ENCODE measurements around the gene KIF19. TPM values are rescaled to one million over a fixed set of nuclear protein-coding genes. Genes with fewer than 3 reads are reported as not detected.

The KIF19 gene
- total and polyA plus RNA-seq, 2 of the 4 experiments (the other 2 are of a cell fraction) = not detected

DNA sequence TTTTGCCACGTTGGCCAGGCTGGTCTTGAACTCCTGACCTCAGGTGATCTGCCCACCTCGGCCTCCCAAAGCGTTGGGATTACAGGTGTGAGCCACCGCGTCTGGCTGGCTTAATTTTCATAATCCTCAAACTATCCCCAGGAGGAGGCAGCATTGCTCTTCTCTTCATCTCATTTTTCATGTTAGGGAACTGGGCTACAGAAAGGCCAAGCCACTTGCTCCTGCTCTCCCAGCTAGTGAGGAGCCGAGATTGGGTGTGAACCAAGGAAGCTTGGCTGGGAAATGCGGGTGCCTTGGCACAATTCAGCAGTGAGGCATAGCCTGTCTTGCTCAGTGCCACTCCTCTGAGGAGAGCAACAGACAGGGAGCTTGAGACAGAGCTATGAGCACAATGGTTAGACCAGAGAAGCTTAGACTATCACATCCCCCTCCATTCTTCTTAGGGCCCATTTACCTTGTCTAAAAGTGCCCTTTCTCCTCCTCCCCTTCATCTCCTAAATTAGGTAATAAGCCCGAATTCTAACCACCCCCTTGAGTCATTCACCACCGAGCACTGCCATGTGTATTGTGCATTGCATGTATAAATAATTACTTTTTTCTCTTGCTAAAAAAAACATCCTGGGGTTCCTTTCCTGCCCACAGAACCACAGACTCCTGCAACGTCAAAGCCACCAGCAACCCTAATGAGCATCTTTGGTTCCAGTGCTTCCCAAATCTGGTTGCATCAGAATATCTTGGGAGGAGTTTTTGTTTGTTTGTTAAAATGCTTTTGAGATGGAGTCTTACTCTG, 20.0 kb upstream of the KIF19 start:
- no TSS peak for BruUV-seq (replicated peaks)

More for the DNA sequence above, 20.0 kb upstream of the KIF19 start:
- ChIA-PET POLR2A (ENCODE audit: unreplicated experiment) (no interaction called here), CTCF (no interaction called here)
- no peaks in the 10 kb centered on the region for H4K20me1 ChIP-seq (ENCODE audit: insufficient read depth, low read length)
- 60% methylated on average over 1 of the region's 10 CpGs; no CpG with 5 or more reads in 1 of the 2 experiments for WGBS, 2 experiments (ENCODE audit: extremely low coverage in 2 of 2, insufficient read length in 1 of 2)
- H3K14ac ChIP-seq (replicated peaks; ENCODE audit: low read depth, low read length) = no peak overlapping the region
- no peaks in the 10 kb centered on the region for H3K9me1 ChIP-seq (ENCODE audit: insufficient read depth, low read length)
- no peak overlapping the region for H3K18ac ChIP-seq (ENCODE audit: low read depth, low read length)
- no peak overlapping the region for H2BK120ac ChIP-seq (ENCODE audit: low read depth, low read length)
- H2AK9ac ChIP-seq (replicated peaks; ENCODE audit: low read depth, low read length, poor library complexity) = no peak overlapping the region
- no peak overlapping the region for H3K4me3 ChIP-seq (ENCODE audit: insufficient read depth, low read depth, low read length)
- no peak overlapping the region for H3K23ac ChIP-seq (ENCODE audit: low read depth, low read length)
- H3K9me3 ChIP-seq (ENCODE audit: control insufficient read depth, insufficient read depth, low read length) = peaks cover 8% of the 10 kb centered on the region
- H3K27me3 ChIP-seq (ENCODE audit: control insufficient read depth, insufficient read depth, low read length) = no peaks in the 10 kb centered on the region
- no peak overlapping the region for H3K4me2 ChIP-seq (ENCODE audit: low read depth, low read length)
- no peak overlapping the region for H2BK5ac ChIP-seq (ENCODE audit: low read depth, low read length, poor library complexity, severe bottlenecking)
- no peak overlapping the region for H2BK15ac ChIP-seq (ENCODE audit: low read depth, low read length)
- intact Hi-C loops (cut with micrococcal nuclease) = no loop called here
- H4K5ac ChIP-seq (ENCODE audit: low read depth, low read length) = no peak overlapping the region
- no peak overlapping the region for H3K9ac ChIP-seq (ENCODE audit: low read depth, low read length)
- H3K79me1 ChIP-seq (ENCODE audit: low read depth in 1 of 2, low read length in 2 of 2) = no peaks in the 10 kb centered on the region
- DNase-seq (no peak), ATAC-seq (ENCODE audit: low read depth) (no peak)
- no peak overlapping the region for H4K8ac ChIP-seq (ENCODE audit: low read depth in 2 of 2, low read length in 2 of 2)
- no peak overlapping the region for H3K4ac ChIP-seq (ENCODE audit: low read depth, low read length)
- no peak overlapping the region for H4K91ac ChIP-seq (ENCODE audit: insufficient read depth, low read depth, low read length)
- no peak overlapping the region for H2AFZ ChIP-seq (replicated peaks; ENCODE audit: low read length, poor library complexity)
- H3K36me3 ChIP-seq (ENCODE audit: control insufficient read depth, insufficient read depth, low read length) = no peaks in the 10 kb centered on the region
- dilution Hi-C loops (cut with HindIII; ENCODE audit: low sequenced_read_pairs, unreplicated experiment) = no loop called here
- no peak for TF ChIP-seq RFX5 (IDR thresholded peaks at IDR 0.05; ENCODE audit: low read depth, low read length)
- no peak for TF ChIP-seq MAZ (IDR thresholded peaks at IDR 0.05; ENCODE audit: borderline replicate concordance, low read depth, low read length)
- no peak for TF ChIP-seq CHD1 (IDR thresholded peaks at IDR 0.05; ENCODE audit: low read depth, low read length)
- no peak for TF ChIP-seq CEBPB (IDR thresholded peaks at IDR 0.05; ENCODE audit: low read depth, low read length)
- TF ChIP-seq, protein P1, sequence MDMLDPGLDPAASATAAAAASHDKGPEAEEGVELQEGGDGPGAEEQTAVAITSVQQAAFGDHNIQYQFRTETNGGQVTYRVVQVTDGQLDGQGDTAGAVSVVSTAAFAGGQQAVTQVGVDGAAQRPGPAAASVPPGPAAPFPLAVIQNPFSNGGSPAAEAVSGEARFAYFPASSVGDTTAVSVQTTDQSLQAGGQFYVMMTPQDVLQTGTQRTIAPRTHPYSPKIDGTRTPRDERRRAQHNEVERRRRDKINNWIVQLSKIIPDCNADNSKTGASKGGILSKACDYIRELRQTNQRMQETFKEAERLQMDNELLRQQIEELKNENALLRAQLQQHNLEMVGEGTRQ (IDR thresholded peaks at IDR 0.05; ENCODE audit: low read depth, low read length) = no peak
- no peak for TF ChIP-seq BHLHE40 (IDR thresholded peaks at IDR 0.05; ENCODE audit: low read depth, low read length)
- no peak for TF ChIP-seq MAFK (IDR thresholded peaks at IDR 0.05; ENCODE audit: low read depth, low read length)
- TF ChIP-seq RAD21 (IDR thresholded peaks at IDR 0.05; ENCODE audit: low read length) = no peak
- no peak for TF ChIP-seq POLR2A (IDR thresholded peaks at IDR 0.05; ENCODE audit: low read depth, low read length)
- TF ChIP-seq, protein P2, sequence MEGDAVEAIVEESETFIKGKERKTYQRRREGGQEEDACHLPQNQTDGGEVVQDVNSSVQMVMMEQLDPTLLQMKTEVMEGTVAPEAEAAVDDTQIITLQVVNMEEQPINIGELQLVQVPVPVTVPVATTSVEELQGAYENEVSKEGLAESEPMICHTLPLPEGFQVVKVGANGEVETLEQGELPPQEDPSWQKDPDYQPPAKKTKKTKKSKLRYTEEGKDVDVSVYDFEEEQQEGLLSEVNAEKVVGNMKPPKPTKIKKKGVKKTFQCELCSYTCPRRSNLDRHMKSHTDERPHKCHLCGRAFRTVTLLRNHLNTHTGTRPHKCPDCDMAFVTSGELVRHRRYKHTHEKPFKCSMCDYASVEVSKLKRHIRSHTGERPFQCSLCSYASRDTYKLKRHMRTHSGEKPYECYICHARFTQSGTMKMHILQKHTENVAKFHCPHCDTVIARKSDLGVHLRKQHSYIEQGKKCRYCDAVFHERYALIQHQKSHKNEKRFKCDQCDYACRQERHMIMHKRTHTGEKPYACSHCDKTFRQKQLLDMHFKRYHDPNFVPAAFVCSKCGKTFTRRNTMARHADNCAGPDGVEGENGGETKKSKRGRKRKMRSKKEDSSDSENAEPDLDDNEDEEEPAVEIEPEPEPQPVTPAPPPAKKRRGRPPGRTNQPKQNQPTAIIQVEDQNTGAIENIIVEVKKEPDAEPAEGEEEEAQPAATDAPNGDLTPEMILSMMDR (conservative IDR thresholded peaks at IDR 0.05; ENCODE audit: low read depth, low read length) = no peak
- TF ChIP-seq FOS (IDR thresholded peaks at IDR 0.05; ENCODE audit: low read depth, low read length) = no peak
- TF ChIP-seq, protein P3, sequence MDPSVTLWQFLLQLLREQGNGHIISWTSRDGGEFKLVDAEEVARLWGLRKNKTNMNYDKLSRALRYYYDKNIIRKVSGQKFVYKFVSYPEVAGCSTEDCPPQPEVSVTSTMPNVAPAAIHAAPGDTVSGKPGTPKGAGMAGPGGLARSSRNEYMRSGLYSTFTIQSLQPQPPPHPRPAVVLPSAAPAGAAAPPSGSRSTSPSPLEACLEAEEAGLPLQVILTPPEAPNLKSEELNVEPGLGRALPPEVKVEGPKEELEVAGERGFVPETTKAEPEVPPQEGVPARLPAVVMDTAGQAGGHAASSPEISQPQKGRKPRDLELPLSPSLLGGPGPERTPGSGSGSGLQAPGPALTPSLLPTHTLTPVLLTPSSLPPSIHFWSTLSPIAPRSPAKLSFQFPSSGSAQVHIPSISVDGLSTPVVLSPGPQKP (IDR thresholded peaks at IDR 0.05; ENCODE audit: borderline replicate concordance, low read depth, low read length) = no peak
- no peak for TF ChIP-seq NFE2L2 (IDR thresholded peaks at IDR 0.05; ENCODE audit: low read depth, low read length)
- TF ChIP-seq MXI1 (IDR thresholded peaks at IDR 0.05; ENCODE audit: borderline replicate concordance, low read depth, low read length) = no peak
- TF ChIP-seq SMC3 (IDR thresholded peaks at IDR 0.05; ENCODE audit: low read depth, low read length) = no peak
- no peak overlapping the region for H2BK20ac ChIP-seq (ENCODE audit: low read depth, low read length)
- H2AK5ac ChIP-seq (ENCODE audit: low read depth, low read length) = no peak overlapping the region
- H3K27ac ChIP-seq (ENCODE audit: insufficient read depth, low read length) = no peak overlapping the region
- H3K4me1 ChIP-seq (ENCODE audit: control insufficient read depth, insufficient read depth, low read length) = no peaks in the 10 kb centered on the region
- in situ Hi-C loops (cut with MboI; ENCODE audit: low sequenced_read_pairs) = no loop called here
- no peak overlapping the region for H3K56ac ChIP-seq (ENCODE audit: extremely low read depth, insufficient read depth, low read length)
